Cardiac muscle cell (in vitro differentiated cells and primary cell): Measurements from ENCODE around the gene TSHZ3. TPM values are rescaled to one million over a fixed set of nuclear protein-coding genes. Genes with fewer than 3 reads are reported as not detected.

Experiments used
- DNase-seq, 2 donors: peaks; one replicate each; pipeline versions ENCODE4 v3.0.0 to v3.0.0-alpha.2; 2010 to 2017; ENCODE audit warnings: low read depth in 1 of 2, low spot score in 1 of 2
- H3K27ac ChIP-seq: fragments of 200-600 bp; sonication (generic); 2 replicates; pipeline ENCODE4 v1.5.1; 2016
- H3K27me3 ChIP-seq: fragments of 200-600 bp; sonication (generic); 2 replicates; pipeline ENCODE4 v1.6.0; 2016; ENCODE audit warnings: control low read depth
- H3K36me3 ChIP-seq: fragments of 200-600 bp; sonication (generic); 2 replicates; pipeline ENCODE4 v1.5.1; 2016; ENCODE audit warnings: control low read depth
- H3K4me1 ChIP-seq: fragments of 200-600 bp; sonication (generic); 2 replicates; pipeline ENCODE4 v1.8.1; 2017; ENCODE audit warnings: low read depth, mild to moderate bottlenecking, mixed run types
- H3K4me3 ChIP-seq: fragments of 200-600 bp; sonication (generic); 2 replicates; pipeline ENCODE4 v1.5.1; 2016; ENCODE audit warnings: mild to moderate bottlenecking
- H3K9me3 ChIP-seq: fragments of 200-600 bp; sonication (generic); 2 replicates; pipeline ENCODE4 v1.5.1; 2017; ENCODE audit warnings: low read depth, mild to moderate bottlenecking, control low read depth
- CTCF ChIP-seq: IDR thresholded peaks from 2 replicates; pipeline ENCODE4 v1.5.1; 2012; ENCODE audit warnings: low read depth, mild to moderate bottlenecking, low read length
- polyA plus RNA-seq: library from polyadenylated mRNA; unstranded; fragments of >200 nt; fragmentation: Nextera tagmentation; extraction: Ambion mirVana; gene quantifications from 2 replicates; pipeline ENCODE4 v1.2.1, GENCODE V29; 2016
- total RNA-seq: library from RNA; depleted of rRNA; stranded (reverse); fragments of >200 nt; gene quantifications from 2 replicates; pipeline ENCODE4 v1.2.3, GENCODE V29; 2016

Gene TSHZ3
- total and polyA plus RNA-seq, 2 experiments from 2014 or later = 0.57 to 1.7 TPM

GRCh38 chr19:31304831-31305312, 44.4 kb downstream of the TSHZ3 start:
- TF ChIP-seq CTCF = no peak
- H3K27me3 ChIP-seq = no peaks in the 10 kb centered on the region
- H3K4me3 ChIP-seq = no peak overlapping the region
- no peak overlapping the region for H3K27ac ChIP-seq
- peak in 1 of 2 donors; percentile 57 for DNase-seq
- H3K9me3 ChIP-seq = no peaks in the 10 kb centered on the region
- no peaks in the 10 kb centered on the region for H3K36me3 ChIP-seq
- no peaks in the 10 kb centered on the region for H3K4me1 ChIP-seq

DNA sequence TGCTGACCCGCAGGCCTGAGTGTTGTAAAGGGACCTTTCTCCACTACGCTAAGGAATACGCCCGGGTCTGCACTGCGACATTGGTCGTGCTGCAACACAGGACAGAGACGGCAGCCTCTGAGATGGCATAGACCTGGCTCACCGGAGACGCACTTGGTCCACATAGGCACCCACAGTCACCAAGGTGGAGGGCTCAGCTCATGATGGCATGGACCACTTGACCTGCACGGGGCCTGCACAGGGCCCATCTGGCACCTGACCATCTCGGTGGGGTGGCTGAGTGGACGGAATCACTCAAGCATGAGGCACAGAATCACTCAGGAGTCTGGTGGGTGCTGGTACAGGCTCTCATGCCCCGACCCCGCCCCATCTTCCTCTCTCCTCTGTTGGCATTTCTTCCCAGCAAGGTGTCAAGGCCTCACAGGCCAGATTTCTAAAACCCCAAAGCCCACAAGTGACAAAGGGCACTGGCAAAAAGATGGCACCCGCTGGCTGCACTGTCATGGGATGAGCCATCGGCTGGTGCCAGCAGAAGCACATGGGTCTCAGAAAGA, 45.9 kb downstream of the TSHZ3 start:
- no peaks in the 10 kb centered on the region for H3K27me3 ChIP-seq
- no peaks in the 10 kb centered on the region for H3K36me3 ChIP-seq
- no peak overlapping the region for H3K27ac ChIP-seq
- no peaks in the 10 kb centered on the region for H3K9me3 ChIP-seq
- no peak for DNase-seq
- H3K4me3 ChIP-seq = no peak overlapping the region
- no peak for TF ChIP-seq CTCF
- H3K4me1 ChIP-seq = no peaks in the 10 kb centered on the region

GRCh38 chr19:31301306-31301980, 47.8 kb downstream of the TSHZ3 start:
- H3K4me1 ChIP-seq = no peaks in the 10 kb centered on the region
- H3K9me3 ChIP-seq = no peaks in the 10 kb centered on the region
- no peak overlapping the region for H3K27ac ChIP-seq
- H3K27me3 ChIP-seq = no peaks in the 10 kb centered on the region
- DNase-seq = no peak
- H3K36me3 ChIP-seq = no peaks in the 10 kb centered on the region
- no peak overlapping the region for H3K4me3 ChIP-seq
- no peak for TF ChIP-seq CTCF

GRCh38 chr19:31300422-31300821, 48.8 kb downstream of the TSHZ3 start:
- no peak for TF ChIP-seq CTCF
- no peaks in the 10 kb centered on the region for H3K36me3 ChIP-seq
- H3K27ac ChIP-seq = no peak overlapping the region
- no peaks in the 10 kb centered on the region for H3K4me1 ChIP-seq
- no peaks in the 10 kb centered on the region for H3K9me3 ChIP-seq
- H3K27me3 ChIP-seq = no peaks in the 10 kb centered on the region
- no peak for DNase-seq
- H3K4me3 ChIP-seq = no peak overlapping the region

DNA sequence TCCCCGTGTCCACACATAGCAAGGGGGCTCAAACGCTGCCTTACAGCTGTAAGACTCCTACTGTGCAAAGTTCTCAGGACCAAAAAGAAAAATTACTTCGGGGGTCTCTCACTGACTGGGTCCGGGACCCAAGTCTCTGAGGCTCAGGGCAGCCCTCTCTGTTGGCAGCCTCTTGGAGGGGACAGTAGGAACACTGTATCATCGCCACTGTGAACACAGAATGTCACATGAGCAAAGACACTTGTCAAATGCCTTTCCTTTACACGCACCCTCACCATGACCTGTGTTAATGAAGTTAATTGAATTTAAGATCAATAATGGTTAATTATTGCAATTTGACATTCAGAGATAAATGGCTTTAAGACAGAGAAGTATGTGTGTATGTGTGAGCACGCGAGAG, 49.6 kb downstream of the TSHZ3 start:
- DNase-seq = no peak
- Histone ChIP-seq H3K9me3 (no peaks in the 10 kb centered on the region), H3K27me3 (no peaks in the 10 kb centered on the region), H3K36me3 (no peaks in the 10 kb centered on the region), H3K4me1 (no peaks in the 10 kb centered on the region), H3K4me3 (no peak overlapping the region), H3K27ac (no peak overlapping the region)
- TF ChIP-seq CTCF = no peak
